ENCODE measurements around the gene PLSCR4.
"Not testable (repeated sequence)": the region's sequence is repeated elsewhere in the genome, so short reads cannot be mapped to it uniquely, and the experiment has no call there.

Gene PLSCR4

GRCh38 chr3:146247911-146248310, 3.0 kb downstream of the PLSCR4 start:
- DNase-seq (ENCODE audit: low read depth in 2 of 2): no peak

DNA sequence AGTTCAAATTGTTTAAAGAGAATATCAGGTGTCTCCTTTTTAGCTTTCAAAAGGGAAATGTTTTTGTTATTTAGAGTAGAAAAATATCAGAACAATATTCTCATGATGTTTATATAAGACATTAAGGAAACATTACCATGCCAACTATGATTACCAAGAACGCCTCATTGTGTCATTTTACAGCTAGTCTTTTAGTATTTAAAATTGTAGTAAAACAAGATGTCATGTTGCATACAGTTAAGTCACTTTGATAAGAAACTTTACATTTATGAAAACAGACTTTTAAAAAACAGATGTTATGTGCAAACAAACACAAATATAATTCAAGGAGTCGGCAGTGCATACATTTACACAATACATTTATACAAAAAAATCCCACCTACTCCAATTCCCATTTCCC, 4.4 kb downstream of the PLSCR4 start:
- no peak for DNase-seq (ENCODE audit: low read depth in 2 of 2)

DNA sequence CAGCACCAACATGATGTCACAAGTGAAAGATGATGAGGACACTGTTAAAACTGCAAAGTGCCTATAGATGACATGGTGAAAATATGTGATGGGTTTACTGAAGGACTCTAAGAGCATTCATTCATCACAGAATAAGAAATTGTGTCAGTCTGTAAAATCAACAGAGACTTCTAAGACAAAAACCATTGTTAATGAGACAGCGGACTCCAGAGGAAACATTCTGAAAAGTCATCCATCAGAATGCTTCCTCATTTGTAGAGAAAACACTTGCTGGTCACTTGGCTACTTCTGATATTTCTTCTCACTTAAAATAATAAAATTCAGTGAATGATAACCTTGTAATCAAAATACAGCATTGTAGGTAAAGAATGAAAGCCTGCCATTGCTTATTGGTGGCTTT, 7.3 kb downstream of the PLSCR4 start:
- no peak for DNase-seq (ENCODE audit: low read depth in 2 of 2)

DNA sequence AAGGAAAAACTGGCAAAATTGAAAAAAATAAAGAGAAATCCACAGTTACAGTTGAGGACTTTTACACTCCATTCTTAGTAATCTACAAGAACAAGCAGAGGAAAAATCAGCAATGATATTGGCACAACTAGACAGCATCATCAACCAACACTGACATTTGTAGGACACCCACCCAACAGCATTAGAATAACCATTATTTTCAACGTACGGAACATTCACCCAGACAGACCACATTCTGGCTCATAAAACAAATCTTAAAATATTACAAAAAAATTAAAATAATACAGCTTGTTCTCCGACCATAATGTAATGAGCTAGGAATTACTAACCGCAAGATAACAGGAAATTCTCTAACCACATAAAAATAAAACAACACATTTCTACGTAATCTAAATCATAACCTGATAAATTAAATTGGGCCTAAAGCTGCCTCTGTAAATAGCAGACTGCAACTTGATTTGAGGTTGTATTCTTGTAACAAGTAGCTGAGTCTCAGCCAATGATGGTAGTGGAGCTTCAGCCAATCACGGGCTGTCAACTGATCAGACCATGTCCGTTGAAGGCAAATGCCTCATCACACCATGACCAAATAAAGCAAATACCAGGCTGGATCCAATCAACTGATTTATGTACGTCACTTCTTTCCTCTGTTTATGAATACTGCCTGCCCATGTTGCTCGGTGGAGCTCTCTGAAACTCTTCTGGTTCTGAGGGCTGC, 9.2 kb downstream of the PLSCR4 start:
- DNase-seq (ENCODE audit: low read depth in 2 of 2): no peak

GRCh38 chr3:146233487-146233886, 17.4 kb downstream of the PLSCR4 start:
- no peak for DNase-seq (ENCODE audit: low read depth in 2 of 2)

DNA sequence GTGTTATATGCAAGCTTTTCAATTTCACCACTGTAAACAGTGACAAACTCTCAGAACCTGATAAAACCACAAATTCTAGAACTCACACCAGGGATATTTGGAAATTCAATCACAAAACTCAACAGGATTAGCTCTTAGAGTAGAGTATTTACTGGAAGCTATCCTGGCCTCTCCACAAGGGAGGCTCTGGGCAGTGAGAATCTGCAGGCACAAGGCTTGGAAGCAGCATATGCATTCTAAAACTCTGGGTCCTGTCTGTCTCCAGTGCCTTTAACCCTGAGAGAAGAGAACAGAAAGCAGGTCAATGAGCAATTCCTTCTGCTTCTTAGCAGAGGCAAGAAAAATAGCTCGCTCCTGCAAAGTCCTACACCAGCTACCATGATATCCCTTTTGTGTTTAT, 23.4 kb downstream of the PLSCR4 start:
- DNase-seq (ENCODE audit: low read depth in 2 of 2): no peak

- DNase-seq (ENCODE audit: low read depth in 2 of 2): no peak
Observed at GRCh38 chr3:146226881-146227280, 24.0 kb downstream of the PLSCR4 start.

DNA sequence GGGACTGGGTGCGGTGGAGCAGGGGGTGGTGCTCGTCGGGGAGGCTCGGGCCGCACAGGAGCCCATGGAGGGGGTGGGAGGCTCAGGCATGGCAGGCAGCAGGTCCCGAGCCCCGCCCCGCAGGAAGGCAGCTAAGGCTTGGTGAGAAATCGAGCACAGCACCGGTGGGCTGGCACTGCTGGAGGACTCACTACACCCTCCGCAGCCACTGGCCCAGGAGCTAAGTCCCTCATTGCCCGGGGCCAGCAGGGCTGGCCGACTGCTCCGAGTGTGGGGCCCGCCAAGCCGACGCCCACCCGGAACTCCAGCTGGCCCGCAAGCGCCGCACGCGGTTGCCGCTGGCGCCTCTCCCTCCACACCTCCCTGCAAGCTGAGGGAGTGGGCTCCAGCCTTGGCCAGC, 25.4 kb downstream of the PLSCR4 start:
- DNase-seq (ENCODE audit: low read depth in 2 of 2): not testable (repeated sequence)

GRCh38 chr3:146223401-146224373, 27.2 kb downstream of the PLSCR4 start:
- no peak for DNase-seq (ENCODE audit: low read depth in 2 of 2)

GRCh38 chr3:146222204-146223046, 28.5 kb downstream of the PLSCR4 start:
- no peak for DNase-seq (ENCODE audit: low read depth in 2 of 2)

DNA sequence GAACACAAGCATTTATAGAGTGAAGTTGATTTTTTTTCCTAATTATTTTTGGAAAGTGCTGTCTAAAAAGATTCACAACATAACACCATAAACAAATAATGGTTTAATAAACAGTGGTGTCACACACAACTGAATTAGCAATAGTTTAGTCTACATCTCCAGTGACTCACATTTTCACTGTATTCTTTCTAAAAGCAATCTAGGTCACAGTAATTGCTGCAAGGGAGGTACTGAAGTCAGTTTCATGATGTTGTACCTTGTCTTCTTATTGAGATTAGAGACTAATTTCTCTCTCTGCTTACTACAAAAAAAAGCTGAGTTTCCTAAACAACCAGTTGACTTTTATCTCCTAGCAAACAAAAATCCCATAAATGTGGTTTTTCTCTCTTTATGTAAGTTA, 29.6 kb downstream of the PLSCR4 start:
- DNase-seq (ENCODE audit: low read depth in 2 of 2): no peak

DNA sequence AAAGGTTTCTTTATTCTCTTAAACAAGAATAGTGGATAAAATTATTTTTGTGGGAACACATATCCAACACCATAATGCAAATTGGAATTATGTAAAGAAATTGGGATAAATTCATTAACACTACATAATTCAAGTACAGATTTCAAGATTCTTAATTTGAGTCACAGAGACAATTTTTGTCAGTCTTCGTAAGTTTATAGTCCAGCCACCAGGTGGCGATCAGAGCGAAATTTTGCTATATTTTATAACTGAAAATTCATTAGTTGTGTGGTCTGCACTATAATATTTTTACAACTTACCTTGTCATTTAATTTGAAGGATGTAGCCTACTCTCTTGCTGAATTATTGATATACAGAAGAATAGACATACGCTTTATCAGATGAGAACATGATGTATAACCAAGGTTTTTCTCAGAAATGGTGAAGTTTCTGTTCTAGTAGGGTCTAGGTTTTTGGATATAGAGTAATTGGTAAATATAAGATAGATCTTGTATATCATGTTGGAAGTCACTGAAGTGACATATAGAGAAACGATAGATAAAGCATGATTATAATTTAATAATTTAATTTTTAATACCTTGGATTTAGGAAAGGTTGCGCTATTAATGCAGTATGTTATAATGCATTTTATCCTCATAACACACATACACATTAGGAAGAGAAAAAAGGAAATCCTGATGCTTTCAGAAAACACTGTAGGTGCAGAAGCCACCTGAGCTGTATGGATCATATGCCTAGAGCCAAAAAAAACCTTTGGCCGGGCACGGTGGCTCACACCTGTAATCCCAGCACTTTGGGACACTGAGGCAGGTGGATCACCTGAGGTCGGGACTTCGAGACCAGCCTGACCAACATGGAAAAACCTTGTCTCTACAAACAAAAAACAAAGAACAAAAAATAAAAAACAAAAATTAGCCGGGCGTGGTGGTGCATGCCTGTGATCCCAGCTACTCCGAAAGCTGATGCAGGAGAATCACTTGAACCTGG, 31.7 kb downstream of the PLSCR4 start:
- DNase-seq (ENCODE audit: low read depth in 2 of 2): no peak

DNA sequence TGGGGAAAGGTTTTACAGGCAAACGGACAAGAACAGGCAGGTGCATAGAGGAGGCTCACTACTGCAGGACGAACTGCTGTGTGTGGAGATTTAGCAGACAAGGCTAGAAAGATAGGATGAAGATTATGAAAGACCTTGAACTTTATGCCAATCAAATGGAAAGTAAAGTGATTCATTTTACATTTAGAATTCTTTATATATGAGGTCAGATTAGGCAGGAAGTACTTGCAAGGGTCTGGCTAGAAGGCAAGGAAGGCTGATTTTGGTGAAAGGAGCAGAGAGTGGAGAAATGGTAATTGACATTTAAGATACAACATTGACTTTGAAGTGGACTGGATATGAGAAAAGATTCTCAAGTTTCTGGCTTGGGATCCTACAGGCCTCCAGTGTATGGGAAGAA, 33.6 kb downstream of the PLSCR4 start:
- DNase-seq (ENCODE audit: low read depth in 2 of 2): no peak

DNA sequence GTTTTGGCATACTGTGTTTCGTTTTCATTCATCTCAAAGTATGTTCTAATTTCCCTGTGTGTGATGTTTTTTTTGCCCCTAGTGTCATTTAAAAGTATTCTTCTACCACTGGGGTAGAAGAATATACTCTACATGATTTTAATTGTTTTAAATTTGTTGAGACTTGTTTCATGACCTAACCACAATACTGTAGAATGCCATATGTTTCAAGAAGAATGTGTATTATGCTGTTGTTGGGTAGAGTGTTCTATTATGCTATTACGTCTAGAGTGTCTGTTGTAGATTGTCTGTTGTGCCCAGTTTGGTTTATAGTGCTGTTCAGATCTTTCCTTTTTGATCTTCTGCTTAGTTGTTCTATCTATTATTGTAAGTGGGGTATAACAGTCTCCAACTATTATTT, 36.4 kb downstream of the PLSCR4 start:
- DNase-seq (ENCODE audit: low read depth in 2 of 2): no peak

- DNase-seq (ENCODE audit: low read depth in 2 of 2): no peak
Observed at GRCh38 chr3:146209371-146209770, 41.5 kb downstream of the PLSCR4 start.

DNA sequence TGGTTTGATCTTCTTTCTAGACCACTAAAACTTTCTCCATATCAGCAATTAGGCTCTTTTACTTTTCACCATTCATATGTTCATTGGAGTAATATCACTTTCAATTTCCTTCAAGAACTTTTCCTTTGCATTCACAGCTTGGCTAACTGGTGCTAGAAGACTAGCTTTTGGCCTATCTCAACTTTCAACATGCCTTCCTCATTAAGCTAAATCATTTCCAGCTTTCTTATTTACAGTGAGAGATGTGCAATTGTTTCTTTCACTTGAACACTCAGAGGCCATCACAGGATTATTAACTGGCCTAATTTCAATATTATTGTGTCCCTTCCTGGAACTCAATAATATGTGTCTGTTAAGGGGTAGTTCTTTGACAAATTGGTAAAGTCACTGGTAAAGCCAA, 47.1 kb downstream of the PLSCR4 start:
- DNase-seq (ENCODE audit: low read depth in 2 of 2): no peak

DNA sequence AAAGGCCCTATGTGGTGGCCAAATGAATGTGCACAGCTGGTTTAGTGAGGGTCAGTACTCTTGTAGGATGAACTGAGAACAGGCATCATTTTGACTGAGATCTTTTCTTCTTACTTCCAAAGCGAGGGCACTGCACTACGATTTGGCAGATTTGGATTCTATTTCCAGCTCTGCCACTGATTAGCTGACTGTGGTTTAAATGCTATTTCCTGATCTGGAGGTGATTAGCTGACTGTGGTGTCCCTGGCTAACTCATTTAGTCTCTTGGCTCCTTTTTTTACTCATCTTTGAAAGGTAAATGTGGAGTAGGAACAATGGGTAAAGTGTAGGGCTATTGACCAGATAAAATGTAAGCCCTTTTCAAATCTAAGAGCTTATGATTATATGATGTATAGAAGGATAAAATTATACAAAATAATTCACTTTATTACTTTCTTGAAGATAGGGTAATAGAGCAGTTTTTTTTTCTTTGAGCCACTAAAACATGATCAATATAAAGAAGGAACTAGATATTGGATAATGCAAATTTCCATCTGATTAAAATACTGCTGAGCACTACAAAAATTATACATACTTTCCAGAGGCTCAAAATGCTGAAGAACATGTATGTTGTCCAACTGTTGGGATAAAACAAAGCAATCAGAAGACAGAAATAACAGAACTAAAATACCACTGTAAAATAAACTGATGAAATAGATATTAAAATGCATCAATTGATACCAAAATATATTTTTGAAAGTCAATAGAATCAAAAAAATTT, 50.3 kb downstream of the PLSCR4 start:
- DNase-seq (ENCODE audit: low read depth in 2 of 2): no peak

- no peak for DNase-seq (ENCODE audit: low read depth in 2 of 2)
Observed at GRCh38 chr3:146199762-146200161, 51.1 kb downstream of the PLSCR4 start.

GRCh38 chr3:146196789-146197188, 54.1 kb downstream of the PLSCR4 start:
- DNase-seq (ENCODE audit: low read depth in 2 of 2): no peak

DNA sequence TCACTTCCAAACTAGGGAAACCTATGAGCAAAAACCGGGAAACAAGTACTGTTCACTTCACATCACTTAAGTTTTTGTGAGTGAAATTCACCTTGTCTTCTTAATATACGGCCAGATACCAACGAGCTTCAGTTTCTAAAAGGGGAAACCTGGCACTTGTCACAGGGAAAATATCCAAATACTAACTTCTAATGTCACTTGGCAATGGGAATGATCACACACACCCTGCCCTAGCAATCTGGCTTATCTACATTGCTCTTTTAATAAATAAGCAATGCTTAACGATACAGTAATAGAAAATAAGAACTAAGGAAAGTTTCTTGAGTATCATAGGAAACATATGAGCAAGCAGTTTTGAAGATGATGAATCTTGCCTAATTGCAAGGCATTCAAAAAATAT, 55.3 kb downstream of the PLSCR4 start:
- DNase-seq (ENCODE audit: low read depth in 2 of 2): no peak
